Measurements from ENCODE around the gene NUDC.

The NUDC gene

DNA sequence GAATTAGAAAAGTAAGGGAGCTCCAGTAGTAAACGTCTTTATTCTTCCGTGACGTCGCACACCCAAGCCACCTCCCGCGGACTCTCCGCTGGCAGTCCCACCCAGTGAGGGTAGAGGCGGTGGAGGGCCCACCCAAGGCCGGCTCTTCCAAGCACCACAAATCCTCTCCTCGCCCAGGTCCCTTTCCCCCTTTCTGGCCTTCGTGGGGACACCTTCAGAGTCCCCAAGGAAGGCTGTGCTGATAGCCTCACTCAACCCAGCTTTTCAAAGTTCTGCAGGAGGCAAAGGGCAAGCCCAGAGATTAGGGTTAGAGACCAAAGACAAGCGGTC lies 31.1 kb upstream of the NUDC start:
- Histone ChIP-seq H3K4me3 (ENCODE audit: low read depth, low read length) (peak overlapping the region; percentile 64), H2AFZ (peak overlapping the region; percentile 83), H3K27ac (peak overlapping the region; percentile 85), H3K27me3 (ENCODE audit: control insufficient read depth, insufficient read depth, low read length) (no peaks in the 10 kb centered on the region), H3K79me2 (no peaks in the 10 kb centered on the region), H3K36me3 (ENCODE audit: control insufficient read depth, insufficient read depth, low read length) (no peaks in the 10 kb centered on the region), H3K9me3 (ENCODE audit: control insufficient read depth, low read length) (no peaks in the 10 kb centered on the region), H3K9ac (peak overlapping the region; percentile 80), H3K4me2 (ENCODE audit: low read length) (peak overlapping the region; percentile 62), H3K4me1 (no peaks in the 10 kb centered on the region)
- TF ChIP-seq, protein P1, sequence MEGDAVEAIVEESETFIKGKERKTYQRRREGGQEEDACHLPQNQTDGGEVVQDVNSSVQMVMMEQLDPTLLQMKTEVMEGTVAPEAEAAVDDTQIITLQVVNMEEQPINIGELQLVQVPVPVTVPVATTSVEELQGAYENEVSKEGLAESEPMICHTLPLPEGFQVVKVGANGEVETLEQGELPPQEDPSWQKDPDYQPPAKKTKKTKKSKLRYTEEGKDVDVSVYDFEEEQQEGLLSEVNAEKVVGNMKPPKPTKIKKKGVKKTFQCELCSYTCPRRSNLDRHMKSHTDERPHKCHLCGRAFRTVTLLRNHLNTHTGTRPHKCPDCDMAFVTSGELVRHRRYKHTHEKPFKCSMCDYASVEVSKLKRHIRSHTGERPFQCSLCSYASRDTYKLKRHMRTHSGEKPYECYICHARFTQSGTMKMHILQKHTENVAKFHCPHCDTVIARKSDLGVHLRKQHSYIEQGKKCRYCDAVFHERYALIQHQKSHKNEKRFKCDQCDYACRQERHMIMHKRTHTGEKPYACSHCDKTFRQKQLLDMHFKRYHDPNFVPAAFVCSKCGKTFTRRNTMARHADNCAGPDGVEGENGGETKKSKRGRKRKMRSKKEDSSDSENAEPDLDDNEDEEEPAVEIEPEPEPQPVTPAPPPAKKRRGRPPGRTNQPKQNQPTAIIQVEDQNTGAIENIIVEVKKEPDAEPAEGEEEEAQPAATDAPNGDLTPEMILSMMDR (IDR thresholded peaks at IDR 0.05), result no peak

DNA sequence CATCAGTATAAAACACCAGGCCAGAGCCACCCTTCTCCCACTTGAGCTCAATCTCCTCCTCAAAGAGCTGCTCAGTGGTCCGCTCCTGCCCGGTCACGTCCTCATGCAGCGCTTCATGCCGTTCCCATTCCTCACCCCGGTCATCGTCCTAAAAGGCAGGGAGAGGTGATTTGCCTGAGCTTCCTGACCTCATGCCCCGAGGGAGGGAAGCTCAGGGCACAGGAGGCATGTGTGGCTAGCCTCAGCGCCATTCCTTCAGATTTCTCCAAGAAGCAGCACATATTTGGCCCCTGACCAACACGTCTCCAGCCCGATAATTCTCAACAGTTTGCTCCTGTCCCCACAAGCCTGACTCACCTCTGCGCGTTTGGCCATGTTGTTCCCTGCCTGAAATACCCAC lies 27.3 kb upstream of the NUDC start:
- H2AFZ ChIP-seq, result no peak overlapping the region
- H3K4me3 ChIP-seq (ENCODE audit: low read depth, low read length), result no peak overlapping the region
- no peak overlapping the region for H3K9ac ChIP-seq
- no peaks in the 10 kb centered on the region for H3K9me3 ChIP-seq (ENCODE audit: control insufficient read depth, low read length)
- TF ChIP-seq, protein P1 (IDR thresholded peaks at IDR 0.05), result no peak
- H3K27ac ChIP-seq, result no peak overlapping the region
- H3K4me2 ChIP-seq (ENCODE audit: low read length), result no peak overlapping the region
- no peaks in the 10 kb centered on the region for H3K36me3 ChIP-seq (ENCODE audit: control insufficient read depth, insufficient read depth, low read length)
- H3K27me3 ChIP-seq (ENCODE audit: control insufficient read depth, insufficient read depth, low read length), result no peaks in the 10 kb centered on the region
- H3K4me1 ChIP-seq, result no peaks in the 10 kb centered on the region
- H3K79me2 ChIP-seq, result peaks cover 3% of the 10 kb centered on the region

DNA sequence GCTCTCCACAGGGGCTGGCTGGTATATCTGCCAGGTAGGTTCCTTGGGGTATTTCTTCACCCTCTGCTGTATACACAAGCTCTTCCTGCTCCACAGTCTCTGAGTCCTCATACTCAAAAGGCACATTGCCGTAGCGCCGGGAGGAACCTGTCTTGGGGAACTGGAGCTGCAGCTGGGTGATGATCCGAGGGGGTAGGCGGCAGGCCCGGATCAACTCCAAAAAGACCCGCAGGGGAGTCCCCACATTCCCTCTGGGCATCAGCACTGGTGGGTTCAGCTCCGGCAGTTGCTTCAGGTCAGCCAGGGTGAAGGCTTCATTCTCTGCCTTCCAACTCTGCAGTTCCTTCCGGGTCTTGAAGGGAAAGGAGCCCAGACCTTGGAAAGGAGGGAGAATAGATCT lies 24.2 kb upstream of the NUDC start:
- TF ChIP-seq, protein P1 (IDR thresholded peaks at IDR 0.05), result no peak
- H3K27me3 ChIP-seq (ENCODE audit: control insufficient read depth, insufficient read depth, low read length), result no peaks in the 10 kb centered on the region
- H3K9ac ChIP-seq, result no peak overlapping the region
- H3K79me2 ChIP-seq, result peaks cover 6% of the 10 kb centered on the region
- no peak overlapping the region for H3K27ac ChIP-seq
- no peak overlapping the region for H2AFZ ChIP-seq
- no peak overlapping the region for H3K4me3 ChIP-seq (ENCODE audit: low read depth, low read length)
- H3K4me2 ChIP-seq (ENCODE audit: low read length), result no peak overlapping the region
- H3K36me3 ChIP-seq (ENCODE audit: control insufficient read depth, insufficient read depth, low read length), result no peaks in the 10 kb centered on the region
- H3K9me3 ChIP-seq (ENCODE audit: control insufficient read depth, low read length), result no peaks in the 10 kb centered on the region
- H3K4me1 ChIP-seq, result peaks cover 4% of the 10 kb centered on the region

DNA sequence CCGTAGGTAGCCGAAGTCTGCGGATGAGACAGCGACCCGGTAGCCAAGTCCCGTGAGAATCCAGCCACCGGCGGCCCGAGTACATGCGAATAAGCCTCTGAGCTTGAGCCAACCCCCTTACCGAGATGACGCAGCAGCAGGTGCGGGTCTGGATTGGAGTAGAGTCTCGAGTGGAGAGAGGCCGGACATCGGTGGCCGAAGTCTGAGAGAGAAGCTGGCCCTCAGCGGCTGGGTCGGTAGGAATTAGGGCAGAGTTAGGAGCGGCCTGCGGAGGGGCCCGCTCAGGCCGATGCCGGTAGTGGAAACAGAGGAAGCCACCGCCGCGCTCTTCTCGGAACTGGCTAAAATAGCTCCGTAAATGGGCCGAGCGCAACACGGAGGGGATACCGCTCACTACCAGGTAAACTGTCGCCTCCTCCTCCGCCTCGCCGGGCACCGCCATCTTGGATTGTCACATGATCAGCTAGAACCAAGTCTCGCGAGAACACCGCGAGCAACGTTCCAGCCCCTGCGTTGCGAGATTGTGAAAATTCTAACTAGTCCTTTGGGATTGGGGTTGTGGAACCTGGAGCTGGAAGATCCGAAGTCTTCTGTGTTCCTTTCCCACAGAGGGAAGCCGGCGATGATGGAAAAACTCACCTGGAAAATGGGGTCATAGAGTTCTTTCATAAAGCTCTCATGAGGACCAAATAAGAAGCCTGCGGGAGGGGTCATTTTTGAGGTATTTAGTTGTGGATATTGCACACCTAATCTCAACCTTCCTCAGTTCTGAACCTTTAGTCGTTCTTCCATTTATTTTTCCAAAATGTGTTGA lies 21.3 kb upstream of the NUDC start, which contains the start of gene GPATCH3:
GPATCH3 (minus strand) TSS at position 467 of the 814 bp plus-strand sequence; CDS start at position 442, 25 bp downstream.
- peaks cover 6% of the 10 kb centered on the region for H3K79me2 ChIP-seq
- peak within 1 kb of the TSS; percentile 91 for H2AFZ ChIP-seq
- no peaks in the 10 kb centered on the region for H3K27me3 ChIP-seq (ENCODE audit: control insufficient read depth, insufficient read depth, low read length)
- H3K9me3 ChIP-seq (ENCODE audit: control insufficient read depth, low read length), result no peaks in the 10 kb centered on the region
- peak within 1 kb of the TSS; percentile 78 for H3K27ac ChIP-seq
- peaks cover 4% of the 10 kb centered on the region for H3K4me1 ChIP-seq
- peak within 1 kb of the TSS; percentile 76 for H3K4me2 ChIP-seq (ENCODE audit: low read length)
- peak within 1 kb of the TSS; percentile 78 for H3K4me3 ChIP-seq (ENCODE audit: low read depth, low read length)
- TF ChIP-seq, protein P1 (IDR thresholded peaks at IDR 0.05), result no peak
- H3K9ac ChIP-seq, result peak within 1 kb of the TSS; percentile 43
- no peaks in the 10 kb centered on the region for H3K36me3 ChIP-seq (ENCODE audit: control insufficient read depth, insufficient read depth, low read length)
